GM12801 (cell line): ENCODE data around the gene PRKACG.

Experiments used
- CTCF ChIP-seq: IDR thresholded peaks from one replicate; pipeline ENCODE4 v1.5.1; 2011; ENCODE audit warnings: control low read depth; ENCODE audit not compliant: insufficient read length; ENCODE audit errors: extremely low read depth

The PRKACG gene

DNA sequence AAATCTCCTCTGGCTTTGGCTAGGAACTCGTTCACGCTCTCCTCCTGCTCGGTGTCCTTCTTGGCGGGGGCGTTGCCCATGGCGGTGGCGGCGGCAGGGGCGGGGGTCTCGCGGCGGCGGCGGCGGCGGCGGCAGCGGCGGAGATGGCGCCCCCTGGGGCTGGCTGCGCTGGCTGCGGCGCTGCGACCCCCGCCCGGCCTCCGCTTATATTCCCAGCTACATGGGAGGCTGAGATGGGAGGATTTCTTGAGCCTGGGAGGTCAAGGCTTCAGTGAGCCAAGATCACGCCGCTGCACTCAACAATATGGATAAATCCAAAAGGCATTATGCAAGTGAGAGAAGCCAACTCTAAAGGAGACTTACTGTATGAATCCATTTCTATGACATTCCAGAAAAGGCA lies at the start of gene PRKACG:
PRKACG (minus strand) TSS at position 101 of the 400 bp plus-strand sequence; CDS start at position 80, 21 bp downstream.
- TF ChIP-seq CTCF = no peak

GRCh38 chr9:69062195-69062594 lies 48.3 kb upstream of the PRKACG start:
- no peak for TF ChIP-seq CTCF

GRCh38 chr9:69060766-69061165 lies 46.9 kb upstream of the PRKACG start:
- TF ChIP-seq CTCF = no peak

DNA sequence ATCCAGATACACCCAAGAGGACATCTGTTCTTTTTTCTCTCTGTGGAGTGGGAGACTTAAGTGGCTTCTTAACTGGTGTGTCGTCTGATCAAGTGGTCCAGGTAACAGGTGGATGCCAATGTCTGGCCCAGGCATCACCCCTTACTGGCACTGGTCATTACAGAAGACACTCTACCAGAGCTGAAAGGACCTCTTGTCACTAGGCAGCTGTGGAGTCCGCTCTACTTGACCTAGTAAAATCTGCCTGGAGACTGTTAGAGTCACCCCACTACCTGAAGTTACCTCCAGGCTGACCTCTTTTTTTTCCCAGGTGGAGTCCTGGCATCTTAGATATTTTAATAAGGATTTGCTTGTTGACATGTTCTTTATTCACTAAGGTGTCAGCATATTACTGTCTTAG lies 44.2 kb upstream of the PRKACG start:
- no peak for TF ChIP-seq CTCF

- no peak for TF ChIP-seq CTCF
Observed at GRCh38 chr9:69056191-69056815, 42.4 kb upstream of the PRKACG start.

DNA sequence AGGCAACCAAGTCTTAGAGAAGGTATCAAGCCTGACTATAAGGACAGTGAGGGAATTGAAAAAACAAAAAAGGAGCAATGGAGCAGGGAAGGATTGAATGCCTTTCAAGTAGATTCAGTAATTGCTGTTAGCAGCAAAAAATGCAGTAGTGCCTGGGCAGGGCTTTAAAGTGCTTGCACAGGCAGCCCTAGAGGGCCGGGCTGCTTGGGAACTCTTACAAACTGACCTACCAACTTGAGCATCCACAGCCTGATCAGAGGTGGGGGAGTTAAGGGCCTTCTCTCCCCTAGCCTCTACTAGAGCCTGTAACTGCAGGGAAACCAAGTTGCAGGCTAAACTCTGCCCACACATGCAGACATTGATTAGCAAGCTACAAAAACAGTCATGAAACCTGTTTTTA lies 41.1 kb upstream of the PRKACG start:
- no peak for TF ChIP-seq CTCF

DNA sequence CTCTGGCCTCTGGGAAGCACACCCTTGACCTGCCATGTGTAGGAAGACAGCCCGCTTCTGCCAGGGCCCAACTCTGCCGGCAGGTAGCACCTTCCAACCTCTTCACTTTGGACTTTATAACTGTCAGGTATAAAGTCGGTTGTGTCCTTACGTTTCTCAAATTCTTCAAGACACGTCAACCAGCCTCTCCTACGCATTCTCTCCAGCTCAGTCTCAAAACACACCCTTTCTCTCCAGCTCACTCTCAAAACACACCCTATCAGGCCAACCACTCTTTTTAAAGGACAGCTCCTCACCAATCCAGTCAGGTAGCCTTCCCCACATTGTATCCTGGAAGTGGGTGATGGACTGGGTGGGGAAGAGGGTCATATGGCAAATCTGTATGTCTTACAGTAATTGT lies 35.2 kb upstream of the PRKACG start:
- TF ChIP-seq CTCF = no peak
